ENCODE measurements around the gene NR3C1. TPM values are rescaled to one million over a fixed set of nuclear protein-coding genes. Genes with fewer than 3 reads are reported as not detected.

The NR3C1 gene
- total RNA-seq: 62.7 TPM in 2 replicates

DNA sequence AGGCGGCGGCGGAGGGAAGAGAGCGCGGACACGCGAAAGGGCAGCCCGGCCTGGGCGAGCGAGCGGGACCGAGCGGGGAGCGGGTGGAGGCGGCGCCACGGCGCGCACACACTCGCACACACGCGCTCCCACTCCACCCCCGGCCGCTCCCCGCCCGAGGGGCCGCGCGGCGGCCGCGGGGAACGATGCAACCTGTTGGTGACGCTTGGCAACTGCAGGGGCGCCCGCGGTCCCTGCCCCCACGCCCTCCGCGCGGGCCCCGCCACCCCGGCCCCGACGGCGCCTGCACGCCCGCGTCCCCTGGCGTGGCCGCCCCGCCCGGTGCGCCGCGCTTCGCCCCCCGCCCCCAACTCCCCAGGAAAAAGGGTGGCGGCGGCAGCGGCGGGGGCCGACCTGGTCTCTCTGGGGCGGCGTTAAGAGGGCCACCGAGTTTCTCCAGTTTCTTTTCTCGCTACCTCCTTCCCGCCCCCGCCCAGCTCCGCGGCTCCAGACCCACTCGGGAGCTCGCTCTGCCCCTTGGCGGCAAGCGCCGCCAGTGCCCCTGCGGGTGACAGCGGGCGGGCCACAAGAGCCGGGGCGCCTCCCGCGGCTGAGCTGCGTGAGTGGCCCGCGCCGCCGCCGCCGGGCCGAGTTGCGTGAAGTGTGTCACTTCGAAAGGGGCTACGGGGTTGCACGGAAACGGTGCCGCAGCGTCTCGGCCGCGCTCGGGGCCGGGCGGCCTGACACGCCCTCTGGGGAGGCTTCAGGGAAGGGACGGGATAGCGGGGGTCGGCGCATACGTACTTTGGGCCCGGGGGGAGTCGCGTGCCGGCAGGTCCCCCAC, at the start of gene NR3C1:
TSS of gene NR3C1 (minus strand) at position 94 of the 823 bp plus-strand sequence. CDS start 2,847 bp downstream, outside the sequence.
- Mint-ChIP-seq H3K27me3 (ENCODE audit: insufficient read depth) (no peaks in the 10 kb centered on the region), H3K4me1 (ENCODE audit: low read depth) (peaks cover 48% of the 10 kb centered on the region), H3K36me3 (ENCODE audit: low read depth) (peaks cover 30% of the 10 kb centered on the region), H3K4me3 (peak within 1 kb of the TSS; percentile 95), H3K27ac (peak within 1 kb of the TSS; percentile 99), H3K9me3 (no peaks in the 10 kb centered on the region)
- DNase-seq (ENCODE audit: low spot score): peak; percentile 82
- intact Hi-C loops (cut with micrococcal nuclease): loop anchor here (1.0 to 5.0 kb wide), 15 partner anchors 51 to 785 kb away; partner anchors contain the start of genes ARHGAP26, KCTD16 and YIPF5

DNA sequence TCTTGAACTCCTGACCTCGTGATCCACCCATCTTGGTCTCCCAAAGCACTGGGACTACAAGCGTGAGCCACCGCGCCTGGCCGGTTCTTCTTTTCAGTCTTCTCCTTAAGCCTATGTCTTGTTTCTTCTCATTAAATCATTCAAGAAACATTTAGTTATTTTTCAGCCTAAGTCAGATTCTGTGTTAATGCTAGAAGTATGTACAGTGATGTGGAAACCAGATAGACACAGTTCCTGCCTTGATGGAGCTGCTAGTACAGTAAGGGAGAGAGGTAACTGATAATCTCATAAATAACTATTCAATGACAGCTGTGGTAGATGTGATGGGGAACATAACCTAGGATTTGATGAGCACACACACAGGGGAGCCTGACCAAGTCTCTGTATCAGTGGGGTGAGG, 46.3 kb upstream of the NR3C1 start:
- H3K27me3 Mint-ChIP-seq (ENCODE audit: insufficient read depth): no peaks in the 10 kb centered on the region
- intact Hi-C loops (cut with micrococcal nuclease): no loop called here
- H3K9me3 Mint-ChIP-seq: no peaks in the 10 kb centered on the region
- peaks cover 28% of the 10 kb centered on the region for H3K4me1 Mint-ChIP-seq (ENCODE audit: low read depth)
- no peak for DNase-seq (ENCODE audit: low spot score)
- H3K4me3 Mint-ChIP-seq: no peak overlapping the region
- H3K36me3 Mint-ChIP-seq (ENCODE audit: low read depth): no peaks in the 10 kb centered on the region
- no peak overlapping the region for H3K27ac Mint-ChIP-seq

DNA sequence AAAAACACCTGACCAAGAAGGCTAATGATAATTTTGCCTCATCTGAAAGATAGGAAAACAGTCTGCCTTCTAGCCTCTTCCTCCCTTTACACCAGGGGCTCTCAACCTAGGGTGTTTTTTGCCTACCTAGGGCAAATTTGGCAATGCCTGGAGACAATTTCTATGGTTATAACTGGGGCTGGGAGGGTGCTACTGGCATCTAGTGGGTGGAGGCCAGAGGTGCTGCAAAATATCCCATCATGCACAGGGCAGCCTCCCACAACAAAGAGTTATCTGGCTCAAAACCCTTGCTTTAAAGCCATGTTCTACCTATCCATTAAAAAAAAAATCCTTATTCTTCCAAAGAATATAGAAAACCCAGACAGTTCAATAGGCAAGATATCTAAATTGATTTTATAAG, 45.0 kb upstream of the NR3C1 start:
- peaks cover 28% of the 10 kb centered on the region for H3K4me1 Mint-ChIP-seq (ENCODE audit: low read depth)
- H3K4me3 Mint-ChIP-seq: no peak overlapping the region
- no peaks in the 10 kb centered on the region for H3K36me3 Mint-ChIP-seq (ENCODE audit: low read depth)
- no peaks in the 10 kb centered on the region for H3K27me3 Mint-ChIP-seq (ENCODE audit: insufficient read depth)
- intact Hi-C loops (cut with micrococcal nuclease): no loop called here
- no peaks in the 10 kb centered on the region for H3K9me3 Mint-ChIP-seq
- H3K27ac Mint-ChIP-seq: no peak overlapping the region
- no peak for DNase-seq (ENCODE audit: low spot score)

DNA sequence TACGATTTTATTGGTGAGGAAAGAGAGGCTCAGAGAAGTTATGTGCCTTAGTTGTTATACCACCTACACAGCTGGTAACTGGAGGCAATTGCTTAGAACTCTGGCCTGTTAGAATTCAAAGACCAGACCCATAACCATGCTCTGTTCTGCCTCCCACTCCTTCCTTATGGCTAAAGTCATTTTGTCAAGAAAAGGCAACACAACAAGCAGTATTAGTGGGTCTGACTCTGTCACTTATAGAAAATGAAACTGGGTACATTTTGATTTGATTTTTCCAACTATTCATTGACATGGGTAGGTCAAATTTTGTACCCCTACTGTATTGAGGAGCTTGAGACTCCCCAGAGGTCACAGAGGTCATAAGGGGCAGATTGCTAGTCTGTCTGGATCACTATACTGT, 44.5 kb upstream of the NR3C1 start:
- peaks cover 28% of the 10 kb centered on the region for H3K4me1 Mint-ChIP-seq (ENCODE audit: low read depth)
- H3K36me3 Mint-ChIP-seq (ENCODE audit: low read depth): no peaks in the 10 kb centered on the region
- H3K9me3 Mint-ChIP-seq: no peaks in the 10 kb centered on the region
- no peak for DNase-seq (ENCODE audit: low spot score)
- H3K4me3 Mint-ChIP-seq: no peak overlapping the region
- H3K27ac Mint-ChIP-seq: no peak overlapping the region
- intact Hi-C loops (cut with micrococcal nuclease): no loop called here
- H3K27me3 Mint-ChIP-seq (ENCODE audit: insufficient read depth): no peaks in the 10 kb centered on the region

DNA sequence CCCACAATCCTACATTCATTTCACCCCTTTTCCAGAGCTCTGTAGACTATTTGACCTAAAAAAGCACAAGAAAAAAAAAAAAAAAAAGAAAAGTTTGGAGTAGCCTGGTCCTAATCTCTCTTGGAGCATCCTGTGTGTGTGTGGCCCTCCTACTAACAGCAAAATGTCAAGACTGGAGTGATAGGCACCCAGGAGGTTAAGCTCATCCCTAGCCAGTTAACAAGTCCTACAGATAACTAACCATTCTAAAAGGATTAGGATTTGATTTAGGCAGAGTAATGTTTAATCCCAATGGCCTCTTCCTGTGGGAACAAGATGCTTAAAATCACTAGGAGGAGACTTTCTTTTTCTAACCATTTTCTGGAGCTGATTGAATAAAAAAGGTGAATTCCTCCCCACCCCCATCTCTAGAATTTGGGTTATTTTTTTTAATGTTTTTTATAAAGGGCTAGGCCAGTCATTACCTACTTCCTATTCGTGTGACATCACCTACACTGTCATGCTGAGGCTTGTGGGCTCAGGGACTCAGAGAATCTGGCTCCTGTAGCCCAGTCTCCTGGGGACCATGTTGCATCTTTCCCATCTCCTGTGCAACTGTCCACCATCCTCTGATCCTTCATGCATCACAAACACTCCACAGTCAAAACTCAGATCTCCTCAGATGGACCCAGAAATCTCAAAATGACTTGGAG, 43.2 kb upstream of the NR3C1 start:
- no peak overlapping the region for H3K27ac Mint-ChIP-seq
- intact Hi-C loops (cut with micrococcal nuclease): no loop called here
- peaks cover 2% of the 10 kb centered on the region for H3K27me3 Mint-ChIP-seq (ENCODE audit: insufficient read depth)
- no peaks in the 10 kb centered on the region for H3K36me3 Mint-ChIP-seq (ENCODE audit: low read depth)
- H3K4me3 Mint-ChIP-seq: no peak overlapping the region
- H3K9me3 Mint-ChIP-seq: no peaks in the 10 kb centered on the region
- no peak for DNase-seq (ENCODE audit: low spot score)
- H3K4me1 Mint-ChIP-seq (ENCODE audit: low read depth): peaks cover 28% of the 10 kb centered on the region

DNA sequence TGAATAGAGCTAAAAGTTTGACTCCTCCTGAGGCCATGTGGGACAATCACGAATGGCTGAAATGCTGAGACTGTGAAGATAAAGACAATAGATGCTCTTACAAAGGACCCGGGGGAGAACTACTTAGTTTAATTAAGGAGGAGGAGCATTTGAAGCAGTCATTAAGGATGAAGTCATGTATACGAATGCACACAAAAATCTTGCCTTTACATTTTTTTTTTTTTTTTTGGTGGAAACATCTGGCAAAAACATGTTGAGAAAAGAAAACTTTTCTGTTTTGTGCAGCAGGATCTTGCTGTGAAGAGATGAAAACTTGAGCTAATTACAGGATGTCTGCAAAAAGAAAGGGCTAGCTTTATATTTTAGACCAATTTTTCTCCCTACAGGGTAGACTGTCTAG, 42.3 kb upstream of the NR3C1 start:
- intact Hi-C loops (cut with micrococcal nuclease): no loop called here
- no peaks in the 10 kb centered on the region for H3K9me3 Mint-ChIP-seq

DNA sequence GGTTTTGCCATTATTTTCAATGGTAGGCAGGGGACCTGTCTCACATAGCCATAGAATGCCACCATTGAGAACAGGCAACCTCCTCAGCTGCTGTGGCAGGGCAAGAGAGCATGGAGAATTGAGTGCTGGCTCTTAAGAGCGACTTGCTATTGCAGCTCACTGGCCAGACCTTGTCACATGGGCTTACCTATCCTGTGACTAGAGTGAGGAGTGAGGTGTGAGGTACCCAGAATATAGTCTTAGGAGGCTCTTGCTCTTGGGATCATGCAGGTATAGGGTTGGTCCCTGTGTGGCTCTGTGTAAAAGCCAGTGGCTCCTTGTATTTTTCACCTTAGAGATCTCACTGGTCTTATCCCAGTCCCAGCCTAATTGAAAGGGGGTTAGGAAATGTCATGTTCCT, 39.8 kb upstream of the NR3C1 start:
- Mint-ChIP-seq H3K4me3 (no peak overlapping the region), H3K27ac (no peak overlapping the region), H3K4me1 (ENCODE audit: low read depth) (peaks cover 24% of the 10 kb centered on the region), H3K27me3 (ENCODE audit: insufficient read depth) (peaks cover 2% of the 10 kb centered on the region), H3K36me3 (ENCODE audit: low read depth) (no peaks in the 10 kb centered on the region), H3K9me3 (no peaks in the 10 kb centered on the region)
- DNase-seq (ENCODE audit: low spot score): no peak
- intact Hi-C loops (cut with micrococcal nuclease): no loop called here

More for the DNA sequence above, 42.3 kb upstream of the NR3C1 start:
- Mint-ChIP-seq H3K4me1 (ENCODE audit: low read depth) (peaks cover 28% of the 10 kb centered on the region), H3K27me3 (ENCODE audit: insufficient read depth) (peaks cover 2% of the 10 kb centered on the region), H3K27ac (peak overlapping the region; percentile 6), H3K36me3 (ENCODE audit: low read depth) (no peaks in the 10 kb centered on the region), H3K4me3 (no peak overlapping the region)
- DNase-seq (ENCODE audit: low spot score): no peak

DNA sequence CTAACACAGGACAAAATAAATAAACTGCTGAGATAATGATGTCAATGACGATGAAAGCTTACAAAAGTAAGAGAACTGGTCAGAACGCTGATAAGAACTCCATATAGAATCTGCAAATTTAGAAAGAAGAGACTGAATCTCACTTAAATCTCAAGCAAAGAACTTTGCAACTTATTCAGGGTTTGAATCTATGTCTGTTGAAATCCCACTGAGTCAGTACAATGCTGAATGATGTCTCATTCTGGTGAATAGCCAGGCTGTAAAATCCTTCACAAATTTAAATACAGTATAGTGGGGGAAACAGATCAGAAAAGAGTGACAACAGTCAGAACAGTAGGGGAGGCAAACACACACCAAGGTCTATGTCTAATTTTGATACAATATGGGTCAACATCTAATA, 38.9 kb upstream of the NR3C1 start:
- Mint-ChIP-seq H3K9me3 (no peaks in the 10 kb centered on the region), H3K27ac (no peak overlapping the region)
- intact Hi-C loops (cut with micrococcal nuclease): no loop called here

DNA sequence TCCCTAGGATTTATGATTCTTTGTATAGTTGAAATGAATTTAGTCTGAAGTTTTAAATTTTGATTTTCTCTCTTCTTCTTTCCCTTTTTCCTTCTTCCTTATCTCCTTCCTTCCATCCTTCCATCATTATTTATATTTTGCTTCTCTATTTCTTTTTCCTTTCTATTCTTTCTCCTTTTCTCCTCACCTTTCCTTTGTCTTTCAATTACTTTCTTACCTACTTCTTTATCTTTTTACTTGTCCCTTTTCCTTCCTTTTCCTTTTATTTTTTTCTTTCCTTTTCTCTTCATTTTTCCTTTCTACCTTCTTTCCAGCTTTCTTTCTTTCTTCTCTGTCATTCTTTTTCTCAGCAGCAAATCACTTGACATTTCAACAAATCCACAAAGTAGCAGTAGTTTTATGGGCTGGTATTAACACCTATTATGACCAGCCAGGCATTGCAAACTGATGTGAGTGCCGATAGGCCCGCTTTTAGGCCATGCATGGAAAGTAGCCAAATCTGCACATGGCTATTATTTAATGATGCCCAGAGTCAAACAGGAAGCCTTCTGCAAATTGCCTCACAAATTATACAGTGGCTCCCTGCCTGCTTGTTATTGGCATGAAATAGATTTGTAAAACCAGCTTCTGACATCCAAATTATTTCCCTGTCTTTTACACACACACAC, 37.1 kb upstream of the NR3C1 start:
- H3K36me3 Mint-ChIP-seq (ENCODE audit: low read depth): no peaks in the 10 kb centered on the region

More for the DNA sequence above, 38.9 kb upstream of the NR3C1 start:
- Mint-ChIP-seq H3K4me1 (ENCODE audit: low read depth) (peaks cover 17% of the 10 kb centered on the region), H3K36me3 (ENCODE audit: low read depth) (no peaks in the 10 kb centered on the region), H3K4me3 (no peak overlapping the region), H3K27me3 (ENCODE audit: insufficient read depth) (peaks cover 9% of the 10 kb centered on the region)
- DNase-seq (ENCODE audit: low spot score): no peak

DNA sequence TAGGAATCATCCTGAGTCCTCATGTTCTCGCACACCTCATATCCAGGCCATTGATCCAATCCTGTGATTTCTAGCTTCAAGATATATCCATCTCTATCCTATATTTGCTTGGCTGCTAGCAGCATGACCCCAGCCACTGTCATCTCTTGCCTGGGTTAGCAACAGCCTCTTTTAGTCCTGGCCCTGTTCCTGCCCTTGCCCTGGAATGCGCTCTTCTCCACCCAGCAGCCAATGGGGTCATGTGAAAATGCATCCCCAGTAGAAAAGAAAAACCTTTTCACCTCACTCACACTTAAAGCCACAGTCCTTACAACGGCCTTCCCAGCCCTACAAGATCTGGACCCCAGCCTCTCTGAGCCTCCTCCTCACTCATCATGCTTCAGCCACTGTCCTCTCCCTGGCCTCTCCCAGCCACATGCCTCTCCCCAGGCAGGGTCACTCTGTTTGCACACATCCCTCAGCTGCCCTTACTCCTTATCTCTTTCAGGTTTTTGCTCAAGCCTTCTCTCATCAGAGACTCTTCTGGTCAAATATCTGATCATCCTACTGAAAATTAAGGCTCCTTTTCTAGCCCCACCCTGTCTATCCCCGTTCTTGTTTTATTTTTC, 34.3 kb upstream of the NR3C1 start:
- Mint-ChIP-seq H3K27ac (no peak overlapping the region), H3K27me3 (ENCODE audit: insufficient read depth) (peaks cover 13% of the 10 kb centered on the region), H3K4me3 (no peak overlapping the region), H3K36me3 (ENCODE audit: low read depth) (peaks cover 2% of the 10 kb centered on the region), H3K4me1 (ENCODE audit: low read depth) (peaks cover 36% of the 10 kb centered on the region), H3K9me3 (no peaks in the 10 kb centered on the region)
- no peak for DNase-seq (ENCODE audit: low spot score)
- intact Hi-C loops (cut with micrococcal nuclease): no loop called here

More for the DNA sequence above, 37.1 kb upstream of the NR3C1 start:
- peaks cover 12% of the 10 kb centered on the region for H3K27me3 Mint-ChIP-seq (ENCODE audit: insufficient read depth)
- H3K9me3 Mint-ChIP-seq: no peaks in the 10 kb centered on the region
- peaks cover 16% of the 10 kb centered on the region for H3K4me1 Mint-ChIP-seq (ENCODE audit: low read depth)
- no peak for DNase-seq (ENCODE audit: low spot score)
- intact Hi-C loops (cut with micrococcal nuclease): no loop called here
- H3K4me3 Mint-ChIP-seq: no peak overlapping the region
- H3K27ac Mint-ChIP-seq: no peak overlapping the region

DNA sequence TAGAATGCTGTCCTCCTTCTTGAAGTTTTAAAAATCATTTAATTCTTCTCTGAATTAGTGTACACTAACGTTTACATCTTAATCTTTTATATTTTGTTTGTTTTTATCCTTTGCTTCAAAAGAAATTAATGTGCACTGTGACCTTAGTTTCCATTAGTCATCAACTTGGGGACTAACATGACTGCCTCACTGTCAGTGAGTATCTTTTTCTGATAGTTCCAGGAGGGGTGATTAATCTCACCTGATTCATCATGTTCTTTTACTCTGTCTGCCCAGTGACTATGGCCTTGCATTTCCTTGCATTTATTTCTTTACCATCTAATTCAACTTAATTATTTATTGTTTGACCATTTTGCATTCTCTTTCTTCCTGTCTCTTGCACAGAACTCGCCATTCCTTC, 33.4 kb upstream of the NR3C1 start:
- Mint-ChIP-seq H3K27ac (peak overlapping the region; percentile 11), H3K4me3 (no peak overlapping the region), H3K36me3 (ENCODE audit: low read depth) (peaks cover 2% of the 10 kb centered on the region), H3K4me1 (ENCODE audit: low read depth) (peaks cover 39% of the 10 kb centered on the region), H3K9me3 (no peaks in the 10 kb centered on the region), H3K27me3 (ENCODE audit: insufficient read depth) (peaks cover 11% of the 10 kb centered on the region)
- DNase-seq (ENCODE audit: low spot score): no peak
- intact Hi-C loops (cut with micrococcal nuclease): no loop called here

DNA sequence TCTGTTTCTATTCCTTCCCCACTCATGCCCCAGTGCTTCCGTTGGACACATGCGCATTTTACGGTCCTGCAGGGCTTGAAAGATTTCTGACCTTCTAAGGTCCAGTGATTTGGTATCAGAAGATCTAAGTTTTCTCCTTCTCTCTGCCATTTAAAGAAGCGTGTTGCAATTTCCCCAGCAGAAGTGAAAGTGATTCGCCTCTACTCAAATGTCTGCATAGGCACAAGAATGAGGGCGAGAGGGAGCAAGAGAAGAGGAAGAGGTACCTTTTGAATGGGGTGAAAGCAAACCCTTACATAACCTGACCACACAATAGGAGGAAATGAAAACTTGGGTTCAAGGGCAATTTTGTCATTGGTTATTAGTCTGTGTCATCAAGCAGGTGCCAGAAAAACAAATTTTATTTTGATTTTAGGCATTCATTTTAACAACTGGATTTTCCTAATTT, 31.7 kb upstream of the NR3C1 start:
- Mint-ChIP-seq H3K9me3 (no peaks in the 10 kb centered on the region), H3K36me3 (ENCODE audit: low read depth) (peaks cover 2% of the 10 kb centered on the region), H3K4me3 (peak overlapping the region; percentile 80), H3K27me3 (ENCODE audit: insufficient read depth) (peaks cover 14% of the 10 kb centered on the region), H3K27ac (peak overlapping the region; percentile 19), H3K4me1 (ENCODE audit: low read depth) (peaks cover 49% of the 10 kb centered on the region)
- DNase-seq (ENCODE audit: low spot score): no peak
- intact Hi-C loops (cut with micrococcal nuclease): loop anchor here (2.0 kb wide), 1 partner anchor 16 kb away; no protein-coding TSS in a partner anchor

All from activated T-helper 1 cell treated with anti-CD3 and anti-CD28 coated beads, Interleukin-12 subunit alpha, Interleukin-12 subunit beta, Interleukin-2, Interleukin-4 antibody, amounts not matched to agents 30 ng/mL and 10 ng/mL and 1 ng/mL, durations not matched to agents 14 hours and 24 hours and 36 hours (primary cell).